ENCODE data around the gene WBP2NL. TPM values are rescaled to one million over a fixed set of nuclear protein-coding genes. Genes with fewer than 3 reads are reported as not detected.

The WBP2NL gene
- total RNA-seq, 1 experiment from 2014 or later, result 1.0 TPM

GRCh38 chr22:42039271-42039670 is 40.7 kb downstream of the WBP2NL start:
- POLR2A ChIA-PET, result no interaction called here
- Mint-ChIP-seq H3K9me3 (ENCODE audit: unreplicated experiment) (peaks cover 22% of the 10 kb centered on the region), H3K36me3 (ENCODE audit: insufficient read depth, unreplicated experiment) (no peaks in the 10 kb centered on the region)

GRCh38 chr22:42041784-42042183 is 43.2 kb downstream of the WBP2NL start:
- intact Hi-C loops (cut with micrococcal nuclease; ENCODE audit: unreplicated experiment), result no loop called here
- Mint-ChIP-seq H3K4me3 (ENCODE audit: unreplicated experiment) (no peak overlapping the region), H3K27me3 (ENCODE audit: insufficient read depth, unreplicated experiment) (peaks cover 8% of the 10 kb centered on the region), H3K27ac (ENCODE audit: unreplicated experiment) (no peak overlapping the region), H3K9me3 (ENCODE audit: unreplicated experiment) (peaks cover 22% of the 10 kb centered on the region), H3K36me3 (ENCODE audit: insufficient read depth, unreplicated experiment) (no peaks in the 10 kb centered on the region), H3K4me1 (ENCODE audit: low read depth, unreplicated experiment) (no peaks in the 10 kb centered on the region)
- POLR2A ChIA-PET, result no interaction called here
- Histone ChIP-seq H3K36me3 (ENCODE audit: control insufficient read depth, insufficient read depth, low read length) (no peaks in the 10 kb centered on the region), H3K4me3 (ENCODE audit: low read depth, low read length) (no peak overlapping the region), H3K27me3 (replicated peaks; ENCODE audit: control insufficient read depth, insufficient read depth, low read length) (no peaks in the 10 kb centered on the region), H3K9me3 (peaks cover 6% of the 10 kb centered on the region), H3K4me1 (no peaks in the 10 kb centered on the region)
- DNase-seq, result no peak
- CTCF ChIA-PET, result interaction anchor here (0.6 kb wide), 1 partner anchor 400 kb away, joined by 3 read pairs; no protein-coding TSS in a partner anchor
- no peak for TF ChIP-seq CTCF (IDR thresholded peaks at IDR 0.05; ENCODE audit: insufficient read depth in 1 of 2, low read depth in 1 of 2, low read length in 1 of 2, severe bottlenecking in 1 of 2, unreplicated experiment in 1 of 2)
- BruUV-seq (replicated peaks), result no TSS peak

More at GRCh38 chr22:42039271-42039670, 40.7 kb downstream of the WBP2NL start:
- Histone ChIP-seq H3K36me3 (ENCODE audit: control insufficient read depth, insufficient read depth, low read length) (no peaks in the 10 kb centered on the region), H3K4me3 (ENCODE audit: low read depth, low read length) (no peak overlapping the region), H3K27me3 (replicated peaks; ENCODE audit: control insufficient read depth, insufficient read depth, low read length) (no peaks in the 10 kb centered on the region), H3K4me1 (no peaks in the 10 kb centered on the region), H3K9me3 (peaks cover 6% of the 10 kb centered on the region)
- Mint-ChIP-seq H3K27ac (ENCODE audit: unreplicated experiment) (no peak overlapping the region), H3K4me1 (ENCODE audit: low read depth, unreplicated experiment) (no peaks in the 10 kb centered on the region), H3K4me3 (ENCODE audit: unreplicated experiment) (no peak overlapping the region), H3K27me3 (ENCODE audit: insufficient read depth, unreplicated experiment) (peaks cover 9% of the 10 kb centered on the region)
- DNase-seq, result no peak
- intact Hi-C loops (cut with micrococcal nuclease; ENCODE audit: unreplicated experiment), result no loop called here
- CTCF ChIA-PET, result no interaction called here
- TF ChIP-seq CTCF (IDR thresholded peaks at IDR 0.05; ENCODE audit: insufficient read depth in 1 of 2, low read depth in 1 of 2, low read length in 1 of 2, severe bottlenecking in 1 of 2, unreplicated experiment in 1 of 2), result no peak
- no TSS peak for BruUV-seq (replicated peaks)

GRCh38 chr22:42050641-42051180 is 52.1 kb downstream of the WBP2NL start:
- CTCF ChIA-PET, result no interaction called here
- Mint-ChIP-seq H3K27ac (ENCODE audit: unreplicated experiment) (no peak overlapping the region), H3K9me3 (ENCODE audit: unreplicated experiment) (peaks cover under 1% of the 10 kb centered on the region), H3K27me3 (ENCODE audit: insufficient read depth, unreplicated experiment) (no peaks in the 10 kb centered on the region), H3K36me3 (ENCODE audit: insufficient read depth, unreplicated experiment) (no peaks in the 10 kb centered on the region), H3K4me1 (ENCODE audit: low read depth, unreplicated experiment) (no peaks in the 10 kb centered on the region), H3K4me3 (ENCODE audit: unreplicated experiment) (no peak overlapping the region)
- Histone ChIP-seq H3K4me3 (ENCODE audit: low read depth, low read length) (no peak overlapping the region), H3K36me3 (ENCODE audit: control insufficient read depth, insufficient read depth, low read length) (no peaks in the 10 kb centered on the region), H3K4me1 (no peaks in the 10 kb centered on the region), H3K9me3 (0 out of 2 replicates have a peak, but pooled peaks cover 1% of the 10 kb centered on the region), H3K27me3 (replicated peaks; ENCODE audit: control insufficient read depth, insufficient read depth, low read length) (no peaks in the 10 kb centered on the region)
- TF ChIP-seq CTCF (IDR thresholded peaks at IDR 0.05; ENCODE audit: insufficient read depth in 1 of 2, low read depth in 1 of 2, low read length in 1 of 2, severe bottlenecking in 1 of 2, unreplicated experiment in 1 of 2), result no peak
- no TSS peak for BruUV-seq (replicated peaks)
- intact Hi-C loops (cut with micrococcal nuclease; ENCODE audit: unreplicated experiment), result loop anchor here (10.0 kb wide), 1 partner anchor 64 kb away; no protein-coding TSS in a partner anchor
- DNase-seq, result no peak
- POLR2A ChIA-PET, result no interaction called here

All from Caco-2 (cell line).